Lung (tissue), 12 donors: ENCODE results near the gene TOP2A. TPM values are rescaled to one million over a fixed set of nuclear protein-coding genes. Genes with fewer than 3 reads are reported as not detected.

Experiments used
- ATAC-seq: fragments of 200-7000 bp; cut with Tn5 transposase; one replicate; pipeline ENCODE4 v1.9.1; 2020; ENCODE audit warnings: moderate number of reproducible peaks; ENCODE audit not compliant: insufficient read depth, low FRiP score
- DNase-seq, 3 donors: peaks; one replicate each; pipeline ENCODE4 v3.0.0-alpha.2; 2013 to 2017
- H3K27ac ChIP-seq, 2 donors: one replicate each; pipeline ENCODE4 v1.5.1; 2013; ENCODE audit warnings: mild to moderate bottlenecking in 2 of 2, moderate library complexity in 2 of 2, control low read depth in 1 of 2, inconsistent platforms in 1 of 2, low read depth in 1 of 2, low read length in 1 of 2
- H3K27me3 ChIP-seq, 3 donors: one replicate each; pipeline ENCODE4 v1.5.1; 2013; ENCODE audit warnings: low read length in 2 of 3; ENCODE audit not compliant: control insufficient read depth in 3 of 3, insufficient read depth in 3 of 3
- H3K36me3 ChIP-seq, 4 donors: one replicate each; pipeline ENCODE4 v1.5.1; 2013; ENCODE audit warnings: low read length in 4 of 4, mild to moderate bottlenecking in 1 of 4, moderate library complexity in 1 of 4; ENCODE audit not compliant: control insufficient read depth in 4 of 4, insufficient read depth in 4 of 4
- H3K4me1 ChIP-seq, 5 donors: one replicate each; pipeline ENCODE4 v1.5.1; 2013; ENCODE audit warnings: low read length in 5 of 5, mild to moderate bottlenecking in 2 of 5, moderate library complexity in 1 of 5; ENCODE audit not compliant: control insufficient read depth in 5 of 5, insufficient read depth in 5 of 5
- H3K4me3 ChIP-seq: one replicate; pipeline ENCODE4 v1.5.1; 2013; ENCODE audit warnings: mild to moderate bottlenecking, control low read depth, moderate library complexity
- H3K9ac ChIP-seq, 2 donors: one replicate each; pipeline ENCODE4 v1.5.1; 2013; ENCODE audit warnings: low read length in 2 of 2, control low read depth in 1 of 2; ENCODE audit not compliant: insufficient read depth in 1 of 2
- H3K9me3 ChIP-seq, 4 donors: one replicate each; pipeline ENCODE4 v1.5.1; 2013; ENCODE audit warnings: low read length in 3 of 4, mild to moderate bottlenecking in 1 of 4, moderate library complexity in 1 of 4; ENCODE audit not compliant: control insufficient read depth in 4 of 4, insufficient read depth in 3 of 4
- WGBS, 2 donors: extraction: QIAGEN DNeasy Blood & Tissue Kit; methylation state at CpG; one replicate each; pipeline ENCODE4 v1.1.7; 2013; 5-methylcytosine and 5-hydroxymethylcytosine counted together
- polyA plus RNA-seq, 2 donors: library from polyadenylated mRNA; stranded (reverse); fragments of 200-250 nt; gene quantifications; one replicate each; pipeline ENCODE4 v1.2.1, GENCODE V29; 2013
- total RNA-seq, 2 donors: library from RNA; depleted of rRNA in 1 of 2; stranded (reverse); fragments of >200 nt in 1 of 2; gene quantifications; one replicate each; pipeline ENCODE4 v1.2.1, GENCODE V29; 2014 to 2021
- TF ChIP-seq, protein P1 (sequence below): IDR thresholded peaks from 2 replicates; pipeline ENCODE4 v1.5.1; 2012; ENCODE audit warnings: mild to moderate bottlenecking; ENCODE audit errors: control extremely low read depth, extremely low read depth
- donor health status: control.
- donor health status: control.
- donor health status: Bipolar disorder and iron deficiency.
- donor health status: healthy.
- donor health status: DM: yes; HTN: yes; CAD: no.

The TOP2A gene
- total and polyA plus RNA-seq, 4 donors: 2.6 to 21.6 (median 9.6) TPM

DNA sequence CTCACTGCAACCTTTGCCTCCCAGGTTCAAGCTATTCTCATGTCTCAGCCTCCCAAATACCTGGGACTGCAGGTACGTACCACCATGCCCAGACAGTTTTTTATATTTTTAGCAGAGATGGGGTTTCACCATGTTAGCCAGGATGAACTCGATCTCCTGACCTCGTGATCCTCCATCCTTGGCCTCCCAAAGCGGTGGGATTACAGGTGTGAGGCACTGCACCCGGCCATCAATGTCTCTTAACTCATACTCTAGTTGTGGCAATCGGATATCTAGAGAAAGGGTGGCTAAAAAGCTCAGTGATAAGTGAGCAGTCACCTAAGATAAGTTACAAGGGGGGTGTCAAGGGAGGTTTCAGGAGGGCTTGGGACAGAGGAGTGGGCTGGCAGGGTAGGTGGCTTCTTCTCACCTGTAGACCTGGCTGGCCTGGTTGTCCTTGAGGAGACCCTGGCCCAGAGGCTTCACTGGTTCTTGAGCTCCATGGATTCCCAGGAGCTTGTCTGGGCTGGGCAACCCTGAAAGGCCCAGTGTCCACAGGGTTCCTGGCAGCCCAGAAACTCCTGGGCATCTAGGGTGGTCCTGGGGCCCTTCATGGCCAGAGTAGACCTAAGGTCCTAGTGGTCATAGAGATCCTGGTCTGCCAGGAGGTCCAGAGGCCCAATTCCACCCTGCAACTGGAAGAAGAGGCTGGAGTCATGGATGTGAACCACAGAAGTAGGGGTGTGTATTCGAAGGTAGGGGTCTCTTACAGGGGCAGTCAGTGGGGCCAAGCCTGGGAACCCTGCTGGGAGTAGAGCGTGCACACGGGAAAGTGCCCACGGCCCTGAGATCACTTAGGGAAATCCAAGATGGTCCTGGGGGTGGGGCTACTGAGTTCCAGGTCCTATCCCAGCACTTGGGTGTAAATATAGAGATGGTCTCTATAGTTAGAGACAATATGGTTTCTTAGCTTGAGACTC, 12.9 kb upstream of the TOP2A start:
- no peaks in the 10 kb centered on the region for H3K36me3 ChIP-seq
- no peaks in the 10 kb centered on the region for H3K9me3 ChIP-seq
- no peaks in the 10 kb centered on the region for H3K27me3 ChIP-seq
- no peak overlapping the region for H3K9ac ChIP-seq
- H3K4me1 ChIP-seq: peaks cover 0 to 6% (median 2%) of the 10 kb centered on the region in 5 donors
- DNase-seq (no peak), ATAC-seq (no peak)
- H3K27ac ChIP-seq: no peak overlapping the region
- WGBS, 2 donors: 93 to 96% methylated on average over 10 of the region's 10 CpGs
- no peak overlapping the region for H3K4me3 ChIP-seq
- TF ChIP-seq, protein P1, sequence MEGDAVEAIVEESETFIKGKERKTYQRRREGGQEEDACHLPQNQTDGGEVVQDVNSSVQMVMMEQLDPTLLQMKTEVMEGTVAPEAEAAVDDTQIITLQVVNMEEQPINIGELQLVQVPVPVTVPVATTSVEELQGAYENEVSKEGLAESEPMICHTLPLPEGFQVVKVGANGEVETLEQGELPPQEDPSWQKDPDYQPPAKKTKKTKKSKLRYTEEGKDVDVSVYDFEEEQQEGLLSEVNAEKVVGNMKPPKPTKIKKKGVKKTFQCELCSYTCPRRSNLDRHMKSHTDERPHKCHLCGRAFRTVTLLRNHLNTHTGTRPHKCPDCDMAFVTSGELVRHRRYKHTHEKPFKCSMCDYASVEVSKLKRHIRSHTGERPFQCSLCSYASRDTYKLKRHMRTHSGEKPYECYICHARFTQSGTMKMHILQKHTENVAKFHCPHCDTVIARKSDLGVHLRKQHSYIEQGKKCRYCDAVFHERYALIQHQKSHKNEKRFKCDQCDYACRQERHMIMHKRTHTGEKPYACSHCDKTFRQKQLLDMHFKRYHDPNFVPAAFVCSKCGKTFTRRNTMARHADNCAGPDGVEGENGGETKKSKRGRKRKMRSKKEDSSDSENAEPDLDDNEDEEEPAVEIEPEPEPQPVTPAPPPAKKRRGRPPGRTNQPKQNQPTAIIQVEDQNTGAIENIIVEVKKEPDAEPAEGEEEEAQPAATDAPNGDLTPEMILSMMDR: no peak

GRCh38 chr17:40427002-40427491, 9.4 kb upstream of the TOP2A start:
- no peak overlapping the region for H3K4me3 ChIP-seq
- DNase-seq: no peak
- TF ChIP-seq, protein P1: no peak
- H3K9ac ChIP-seq: no peak overlapping the region
- H3K27me3 ChIP-seq: no peaks in the 10 kb centered on the region
- no peaks in the 10 kb centered on the region for H3K9me3 ChIP-seq
- H3K27ac ChIP-seq: no peak overlapping the region
- no peaks in the 10 kb centered on the region for H3K36me3 ChIP-seq
- peaks cover 0 to 3% (median 0%) of the 10 kb centered on the region in 5 donors for H3K4me1 ChIP-seq
- ATAC-seq: no peak

- 37 to 64% methylated on average over 4 of the region's 4 CpGs for WGBS, 2 donors
- DNase-seq (no peak), ATAC-seq (no peak)
- Histone ChIP-seq H3K9ac (no peak overlapping the region), H3K4me3 (no peak overlapping the region), H3K36me3 (no peaks in the 10 kb centered on the region), H3K4me1 (peaks cover 0 to 3% (median 0%) of the 10 kb centered on the region in 5 donors), H3K27me3 (no peaks in the 10 kb centered on the region), H3K9me3 (no peaks in the 10 kb centered on the region), H3K27ac (no peak overlapping the region)
- TF ChIP-seq, protein P1: no peak
Measured at GRCh38 chr17:40425741-40426140, 8.0 kb upstream of the TOP2A start.
